Endothelial cell of umbilical vein (primary cell): ENCODE results near the gene EVX1. TPM values are rescaled to one million over a fixed set of nuclear protein-coding genes. Genes with fewer than 3 reads are reported as not detected.

Experiments
- BruUV-seq: library from RNA; stranded (reverse); fragments of 400-500 nt; replicated peaks from 2 replicates; lab custom pipeline; 2021; lab: Mats Ljungman, UMichigan
- CTCF ChIA-PET: fragments of 300-600, 350-600 bp; sonication (Branson Sonifier 250); formaldehyde crosslinking; loops from one replicate; lab custom pipeline; 2021; ENCODE audit warnings: antibody characterized with exemption, inconsistent platforms; lab: Charles Lee
- POLR2A ChIA-PET: fragments of 300-600, 350-600 bp; sonication (Branson Sonifier 250); formaldehyde crosslinking; loops from one replicate; lab custom pipeline; 2021; ENCODE audit warnings: antibody characterized with exemption, inconsistent platforms; lab: Charles Lee
- DNase-seq: peaks from one replicate; pipeline ENCODE4 v3.0.0-alpha.2; 2011; ENCODE audit warnings: low read depth, low spot score
- FAIRE-seq: peaks from 2 replicates; lab custom pipeline; 2011; peaks lifted over from hg19 to GRCh38; lab: Jason Lieb, UNC
- H2AFZ ChIP-seq: 2 replicates; pipeline ENCODE4 v1.6.0; 2012; ENCODE audit warnings: low read depth, low read length, control low read depth, inconsistent platforms
- H3K27ac ChIP-seq: 2 replicates; pipeline ENCODE4 v1.5.1; 2011; ENCODE audit warnings: low read depth, mild to moderate bottlenecking, control low read depth, low read length, moderate library complexity; ENCODE audit not compliant: insufficient read depth
- H3K27me3 ChIP-seq, 2 experiments: 2 replicates each; pipeline versions ENCODE4 v1.6.0 to v1.6.1; 2011; ENCODE audit warnings: low read length in 2 of 2, mixed read lengths in 1 of 2; ENCODE audit not compliant: control insufficient read depth in 2 of 2, insufficient read depth in 2 of 2
- H3K36me3 ChIP-seq, 2 experiments: 2 replicates in 1 of 2; 3 replicates in 1 of 2; pipeline ENCODE4 v1.5.1; 2011; ENCODE audit warnings: low read length in 2 of 2, mild to moderate bottlenecking in 1 of 2, moderate library complexity in 1 of 2; ENCODE audit not compliant: control insufficient read depth in 2 of 2, insufficient read depth in 2 of 2; ENCODE audit errors: extremely low read depth in 1 of 2
- H3K4me1 ChIP-seq: 3 replicates; pipeline ENCODE4 v1.5.1; 2011; ENCODE audit warnings: mild to moderate bottlenecking, low read length; ENCODE audit not compliant: control insufficient read depth, insufficient read depth; ENCODE audit errors: extremely low read depth
- H3K4me2 ChIP-seq: 2 replicates; pipeline ENCODE4 v1.6.1; 2011; ENCODE audit warnings: low read length, control low read depth, mixed read lengths; ENCODE audit not compliant: insufficient read depth
- H3K4me3 ChIP-seq, 3 experiments: fragments of 200-600 bp in 1 of 3; sonication (generic), shearing (Covaris generic) in 1 of 3; replicated peaks in 1 of 3; 2 replicates each; pipeline ENCODE4 v1.5.1; 2011 to 2016; ENCODE audit warnings: control low read depth in 3 of 3, low read length in 3 of 3, mild to moderate bottlenecking in 2 of 3, inconsistent platforms in 1 of 3, low read depth in 1 of 3, moderate library complexity in 1 of 3; ENCODE audit not compliant: insufficient read depth in 1 of 3
- H3K79me2 ChIP-seq: 2 replicates; pipeline ENCODE4 v1.6.0; 2012; ENCODE audit warnings: low read length, inconsistent platforms; ENCODE audit not compliant: control insufficient read depth, insufficient read depth
- H3K9ac ChIP-seq: replicated peaks from 2 replicates; pipeline ENCODE3; 2011; ENCODE audit warnings: low read length, control low read depth; ENCODE audit not compliant: insufficient read depth; ENCODE audit errors: extremely low read depth
- H3K9me1 ChIP-seq: replicated peaks from 3 replicates; pipeline ENCODE4 v1.6.0; 2011; ENCODE audit warnings: mild to moderate bottlenecking, low read length; ENCODE audit not compliant: control insufficient read depth, insufficient read depth; ENCODE audit errors: extremely low read depth
- H3K9me3 ChIP-seq: replicated peaks from 2 replicates; pipeline ENCODE4 v1.5.1; 2012; ENCODE audit warnings: low read length, inconsistent platforms; ENCODE audit not compliant: control insufficient read depth, insufficient read depth
- H4K20me1 ChIP-seq: replicated peaks from 2 replicates; pipeline ENCODE3; 2011; ENCODE audit warnings: mild to moderate bottlenecking, low read length; ENCODE audit not compliant: control insufficient read depth, insufficient read depth; ENCODE audit errors: extremely low read depth
- EZH2 ChIP-seq: IDR thresholded peaks from 2 replicates; pipeline ENCODE4 v1.6.1; 2012; ENCODE audit warnings: borderline replicate concordance, low read depth, mild to moderate bottlenecking, moderate library complexity, low read length, inconsistent platforms; ENCODE audit not compliant: severe bottlenecking
- FOS ChIP-seq: IDR thresholded peaks from 2 replicates; pipeline ENCODE4 v1.6.1; 2011; ENCODE audit warnings: mild to moderate bottlenecking, low read length, moderate library complexity, borderline replicate concordance; ENCODE audit not compliant: insufficient read depth
- GATA2 ChIP-seq: IDR thresholded peaks from 2 replicates; pipeline ENCODE4 v1.7.0; 2011; ENCODE audit warnings: low read depth, mild to moderate bottlenecking, moderate library complexity, mixed read lengths, low read length; ENCODE audit not compliant: insufficient read length, insufficient read depth
- JUN ChIP-seq: IDR thresholded peaks from 2 replicates; pipeline ENCODE4 v1.6.1; 2011; ENCODE audit warnings: borderline replicate concordance, low read depth; ENCODE audit not compliant: insufficient read length, insufficient read depth
- MYC ChIP-seq: IDR thresholded peaks from one replicate; pipeline ENCODE4 v1.6.1; 2011; ENCODE audit warnings: mild to moderate bottlenecking, low read depth, low read length
- POLR2A ChIP-seq: IDR thresholded peaks from 2 replicates; pipeline ENCODE4 v1.6.1; 2012; ENCODE audit warnings: low read depth, mild to moderate bottlenecking, control low read depth, low read length
- POLR2AphosphoS5 ChIP-seq: IDR thresholded peaks from 2 replicates; pipeline ENCODE4 v1.6.1; 2012; ENCODE audit warnings: low read depth, mild to moderate bottlenecking, control low read depth, low read length, moderate library complexity; ENCODE audit not compliant: insufficient read depth
- dilution Hi-C: fragments of 300-500 bp; cut with MboI; formaldehyde crosslinking; loops from one replicate; pipeline ENCODE4 v1.15.0; 2019; ENCODE audit warnings: low sequenced_read_pairs; ENCODE audit not compliant: extremely low pct_ligation_motif_present
- intact Hi-C: fragments of 100-400 bp; cut with micrococcal nuclease; formaldehyde crosslinking; loops from one replicate; pipeline ENCODE4 v1.10.0; 2022
- polyA plus RNA-seq, 4 experiments: library from polyadenylated mRNA; depleted of rRNA in 3 of 4; stranded (reverse) in 3 of 4; unstranded in 1 of 4; fragments of >200 nt; gene quantifications; 2 replicates each; pipeline versions ENCODE4 v1.2.1 to v1.2.3, GENCODE V29; 2011 to 2012; ENCODE audit warnings: missing spikeins in 1 of 4
- total RNA-seq: library from RNA; stranded (reverse); gene quantifications from 2 replicates; pipeline ENCODE4 v1.2.3, GENCODE V29; 2021
- TF ChIP-seq, protein P1 (sequence below), 2 donors: IDR thresholded peaks; 1 replicate in 1 of 2; 2 replicates in 1 of 2; pipeline ENCODE4 v1.5.1; 2011; ENCODE audit warnings: low read length in 2 of 2, mild to moderate bottlenecking in 2 of 2, moderate library complexity in 2 of 2, control low read depth in 1 of 2, inconsistent platforms in 1 of 2, low read depth in 1 of 2; ENCODE audit not compliant: insufficient read depth in 1 of 2; ENCODE audit errors: extremely low read depth in 1 of 2
- TF ChIP-seq, protein P2 (sequence below): IDR thresholded peaks from 2 replicates; pipeline ENCODE4 v1.6.1; 2011; ENCODE audit not compliant: insufficient read depth, insufficient read length

EVX1 gene
- total and polyA plus RNA-seq, 2 donors (not counting 3 experiments of a cell fraction or from before 2014, with no cell fraction given), result not detected

DNA sequence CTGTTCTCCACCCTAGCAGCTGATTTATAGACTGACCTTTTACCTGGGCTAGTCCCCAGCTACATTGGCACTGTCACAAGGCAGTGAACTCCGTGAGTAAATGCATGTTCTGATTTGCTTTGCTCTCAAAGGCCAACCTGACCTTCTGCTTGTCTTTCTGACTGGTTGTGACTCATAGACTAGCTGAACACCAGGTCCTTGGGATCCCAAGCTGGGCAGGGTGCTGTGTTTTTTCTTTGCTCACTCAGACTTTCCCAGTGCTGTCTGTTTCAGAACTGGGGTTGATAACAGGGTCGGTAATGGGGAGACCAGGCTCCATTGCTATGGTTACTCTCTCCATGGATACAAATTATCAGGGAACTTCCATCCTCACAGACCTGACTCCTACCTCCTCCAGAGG is 35.0 kb downstream of the EVX1 start:
- POLR2A ChIA-PET, result no interaction called here
- Histone ChIP-seq H3K4me3 (no peak overlapping the region), H2AFZ (no peak overlapping the region), H3K27me3 (peaks cover 0 to 3% of the 10 kb centered on the region in 2 experiments), H3K9me1 (no peaks in the 10 kb centered on the region), H3K9me3 (no peaks in the 10 kb centered on the region), H3K4me2 (no peak overlapping the region), H3K27ac (no peak overlapping the region), H4K20me1 (no peaks in the 10 kb centered on the region), H3K36me3 (no peaks in the 10 kb centered on the region), H3K9ac (no peak overlapping the region), H3K79me2 (no peaks in the 10 kb centered on the region), H3K4me1 (no peaks in the 10 kb centered on the region)
- DNase-seq (no peak), FAIRE-seq (no peak)
- dilution Hi-C loops (no loop called here), intact Hi-C loops (no loop called here)
- BruUV-seq, result no TSS peak
- CTCF ChIA-PET, result no interaction called here
- TF ChIP-seq POLR2AphosphoS5, result no peak
- TF ChIP-seq, protein P1, sequence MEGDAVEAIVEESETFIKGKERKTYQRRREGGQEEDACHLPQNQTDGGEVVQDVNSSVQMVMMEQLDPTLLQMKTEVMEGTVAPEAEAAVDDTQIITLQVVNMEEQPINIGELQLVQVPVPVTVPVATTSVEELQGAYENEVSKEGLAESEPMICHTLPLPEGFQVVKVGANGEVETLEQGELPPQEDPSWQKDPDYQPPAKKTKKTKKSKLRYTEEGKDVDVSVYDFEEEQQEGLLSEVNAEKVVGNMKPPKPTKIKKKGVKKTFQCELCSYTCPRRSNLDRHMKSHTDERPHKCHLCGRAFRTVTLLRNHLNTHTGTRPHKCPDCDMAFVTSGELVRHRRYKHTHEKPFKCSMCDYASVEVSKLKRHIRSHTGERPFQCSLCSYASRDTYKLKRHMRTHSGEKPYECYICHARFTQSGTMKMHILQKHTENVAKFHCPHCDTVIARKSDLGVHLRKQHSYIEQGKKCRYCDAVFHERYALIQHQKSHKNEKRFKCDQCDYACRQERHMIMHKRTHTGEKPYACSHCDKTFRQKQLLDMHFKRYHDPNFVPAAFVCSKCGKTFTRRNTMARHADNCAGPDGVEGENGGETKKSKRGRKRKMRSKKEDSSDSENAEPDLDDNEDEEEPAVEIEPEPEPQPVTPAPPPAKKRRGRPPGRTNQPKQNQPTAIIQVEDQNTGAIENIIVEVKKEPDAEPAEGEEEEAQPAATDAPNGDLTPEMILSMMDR (IDR thresholded peaks at IDR 0.05; ENCODE audit: extremely low read depth in 1 of 2, insufficient read depth in 1 of 2, low read depth in 1 of 2, low read length in 2 of 2), result no peak
- TF ChIP-seq POLR2A, result no peak

DNA sequence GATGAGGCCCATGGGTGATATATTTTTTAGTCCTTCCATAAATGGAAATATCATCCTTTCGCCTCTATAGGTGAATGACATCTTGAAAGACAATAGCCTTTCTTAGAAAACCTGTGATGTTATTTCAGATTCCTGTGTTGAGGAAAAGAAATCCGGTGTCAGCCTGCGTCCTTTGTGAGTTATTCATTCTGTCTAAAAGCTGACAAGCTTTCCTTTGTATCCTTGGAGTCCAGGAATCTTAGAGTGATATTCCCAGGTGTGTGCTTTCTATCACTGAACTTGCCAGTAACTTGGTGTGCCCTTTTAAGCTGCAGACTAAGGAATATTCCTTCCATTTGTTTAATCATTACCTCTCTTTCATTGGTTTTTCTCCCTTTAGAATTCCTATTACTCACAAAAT is 41.0 kb downstream of the EVX1 start:
- DNase-seq, result no peak
- dilution Hi-C loops, result no loop called here
- CTCF ChIA-PET, result no interaction called here

More for the DNA sequence above, 41.0 kb downstream of the EVX1 start:
- no peaks in the 10 kb centered on the region for H4K20me1 ChIP-seq
- peaks cover 0 to 3% of the 10 kb centered on the region in 2 experiments for H3K27me3 ChIP-seq
- no TSS peak for BruUV-seq
- H3K79me2 ChIP-seq, result no peaks in the 10 kb centered on the region
- no peak for FAIRE-seq
- no peaks in the 10 kb centered on the region for H3K9me3 ChIP-seq
- no peak overlapping the region for H3K4me2 ChIP-seq
- H3K27ac ChIP-seq, result no peak overlapping the region
- H3K9ac ChIP-seq, result no peak overlapping the region
- H3K9me1 ChIP-seq, result no peaks in the 10 kb centered on the region
- intact Hi-C loops, result no loop called here
- no peaks in the 10 kb centered on the region for H3K36me3 ChIP-seq
- H2AFZ ChIP-seq, result no peak overlapping the region
- TF ChIP-seq GATA2, result no peak
- TF ChIP-seq FOS, result no peak
- TF ChIP-seq MYC, result no peak
- TF ChIP-seq, protein P2, sequence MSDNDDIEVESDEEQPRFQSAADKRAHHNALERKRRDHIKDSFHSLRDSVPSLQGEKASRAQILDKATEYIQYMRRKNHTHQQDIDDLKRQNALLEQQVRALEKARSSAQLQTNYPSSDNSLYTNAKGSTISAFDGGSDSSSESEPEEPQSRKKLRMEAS, result no peak
- TF ChIP-seq, protein P1 (IDR thresholded peaks at IDR 0.05; ENCODE audit: extremely low read depth in 1 of 2, insufficient read depth in 1 of 2, low read depth in 1 of 2, low read length in 2 of 2), result no peak
- TF ChIP-seq JUN, result no peak
- TF ChIP-seq EZH2, result no peak
- POLR2A ChIA-PET, result no interaction called here
- no peaks in the 10 kb centered on the region for H3K4me1 ChIP-seq
- no peak overlapping the region for H3K4me3 ChIP-seq
